GM12864 (cell line): ENCODE data around the gene STIM1.
"Not testable (repeated sequence)": the region's sequence is repeated elsewhere in the genome, so short reads cannot be mapped to it uniquely, and the experiment has no call there.

ENCODE experiments used
- DNase-seq: peaks from one replicate; pipeline ENCODE4 v3.0.0-alpha.2; 2011; ENCODE audit warnings: low read depth
- H3K4me3 ChIP-seq: 2 replicates; pipeline ENCODE4 v1.5.1; 2011; ENCODE audit warnings: mild to moderate bottlenecking, low read depth, low read length, control low read depth
- CTCF ChIP-seq: IDR thresholded peaks from 2 replicates; pipeline ENCODE4 v1.5.1; 2011; ENCODE audit warnings: low read depth, mild to moderate bottlenecking, moderate library complexity, low read length, control low read depth, inconsistent platforms; ENCODE audit errors: missing control alignments

STIM1 gene

GRCh38 chr11:3992964-3993363 lies 137.5 kb downstream of the STIM1 start:
- TF ChIP-seq CTCF, result no peak
- no peak overlapping the region for H3K4me3 ChIP-seq
- no peak for DNase-seq

- no peak overlapping the region for H3K4me3 ChIP-seq
- no peak for DNase-seq
- no peak for TF ChIP-seq CTCF
Observed at GRCh38 chr11:3994030-3994640, 138.7 kb downstream of the STIM1 start.

- H3K4me3 ChIP-seq, result no peak overlapping the region
- no peak for TF ChIP-seq CTCF
- no peak for DNase-seq
Observed at GRCh38 chr11:3995307-3995706, 139.8 kb downstream of the STIM1 start.

- no peak for DNase-seq
- TF ChIP-seq CTCF, result no peak
- H3K4me3 ChIP-seq, result no peak overlapping the region
Observed at GRCh38 chr11:3995949-3996554, 140.6 kb downstream of the STIM1 start.

- H3K4me3 ChIP-seq, result no peak overlapping the region
- no peak for TF ChIP-seq CTCF
- no peak for DNase-seq
Observed at GRCh38 chr11:3996651-3997050, 141.2 kb downstream of the STIM1 start.

GRCh38 chr11:4004753-4005152 lies 149.3 kb downstream of the STIM1 start:
- DNase-seq, H3K4me3 ChIP-seq: not testable (repeated sequence)

- TF ChIP-seq CTCF, result no peak
- H3K4me3 ChIP-seq, result no peak overlapping the region
- DNase-seq, result no peak
Observed at GRCh38 chr11:4006946-4007680, 151.6 kb downstream of the STIM1 start.
